HG03575 (cell line): ENCODE results near the gene OGDHL.
"Not testable (repeated sequence)": the region's sequence is repeated elsewhere in the genome, so short reads cannot be mapped to it uniquely, and the experiment has no call there.

ENCODE experiments used
- ATAC-seq: cut with Tn5 transposase; IDR thresholded peaks from one replicate; pipeline ENCODE4 v1.9.1; 2021; ENCODE audit not compliant: unreplicated experiment, insufficient number of reproducible peaks, low FRiP score; ENCODE audit errors: extremely low read depth

The OGDHL gene

DNA sequence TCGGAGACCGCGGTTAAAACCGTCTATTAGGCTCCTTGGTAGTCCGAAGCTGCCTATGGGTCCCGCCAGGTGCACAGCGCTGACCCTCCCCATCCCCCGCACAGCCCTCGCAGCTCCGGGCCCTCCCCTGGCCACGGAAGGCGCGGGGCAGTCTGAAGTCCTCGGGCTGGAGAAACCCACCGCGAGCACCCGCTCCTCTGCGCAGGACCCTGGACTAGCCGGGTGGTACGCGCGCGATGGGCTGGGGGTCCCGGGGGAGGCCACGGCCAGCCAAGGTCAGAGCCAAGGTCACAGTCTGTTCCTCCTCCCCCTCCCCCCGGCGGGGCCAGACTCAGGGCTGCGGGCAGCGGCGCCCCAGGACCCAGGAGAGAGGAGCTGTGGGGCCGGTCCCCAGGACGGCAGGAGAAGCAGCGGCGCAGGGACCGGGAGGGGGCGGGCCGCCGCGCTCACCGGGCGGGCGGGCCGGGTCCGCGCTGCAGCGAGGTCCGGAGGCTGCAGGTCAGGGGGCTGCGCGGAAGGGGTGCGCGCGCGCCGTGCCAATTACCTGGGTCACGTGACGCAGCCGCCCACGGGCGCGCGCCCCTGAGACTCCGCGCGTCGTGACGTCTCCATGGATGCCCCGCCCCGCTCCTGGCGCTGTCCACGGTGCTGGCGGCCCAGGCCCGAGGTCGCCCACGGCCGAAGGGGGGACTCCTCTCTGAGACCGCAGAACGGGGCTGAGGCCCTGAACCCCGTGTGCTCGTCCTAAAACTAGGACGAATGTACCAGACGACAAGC, at the start of gene OGDHL:
Gene OGDHL (minus strand): TSS at position 535 of the 777 bp plus-strand sequence. CDS start 3,731 bp downstream, outside the sequence.
- no peak for ATAC-seq

DNA sequence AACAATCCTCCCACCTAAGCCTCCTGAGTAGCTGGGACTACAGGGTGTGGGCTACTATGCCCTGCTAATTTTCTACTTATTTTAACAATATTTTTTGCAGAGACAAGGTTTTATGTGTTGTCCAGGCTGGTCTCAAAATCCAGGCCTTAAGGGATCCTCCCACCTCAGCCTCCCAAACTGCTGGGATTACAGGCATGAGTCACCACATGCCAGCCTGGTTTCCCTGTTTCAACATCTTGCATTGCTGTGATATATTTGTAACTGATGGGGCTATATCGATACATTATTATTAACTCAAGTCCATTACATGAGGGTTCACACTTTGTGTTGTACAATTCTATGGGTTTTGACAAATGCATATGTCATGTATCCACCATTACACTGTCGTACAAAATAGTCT, 41.9 kb upstream of the OGDHL start:
- ATAC-seq, result no peak

DNA sequence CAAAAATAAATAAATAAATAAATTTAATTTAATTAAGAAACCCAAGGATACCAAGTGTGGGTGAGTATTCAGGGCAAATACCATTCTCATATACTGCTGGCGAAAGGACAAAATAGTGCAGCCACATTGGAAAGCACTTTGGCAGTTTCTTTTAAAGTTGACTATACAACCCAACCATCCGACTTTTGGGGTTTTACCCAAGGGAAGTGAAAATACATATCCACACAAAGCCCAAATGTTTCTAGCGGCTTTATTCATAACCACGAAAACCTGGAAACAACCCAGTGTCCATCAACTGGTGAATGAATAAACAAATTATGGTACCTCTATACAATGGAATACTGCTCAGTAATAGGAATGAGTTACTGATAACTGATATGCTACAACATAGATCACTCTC, 36.2 kb upstream of the OGDHL start:
- no peak for ATAC-seq

DNA sequence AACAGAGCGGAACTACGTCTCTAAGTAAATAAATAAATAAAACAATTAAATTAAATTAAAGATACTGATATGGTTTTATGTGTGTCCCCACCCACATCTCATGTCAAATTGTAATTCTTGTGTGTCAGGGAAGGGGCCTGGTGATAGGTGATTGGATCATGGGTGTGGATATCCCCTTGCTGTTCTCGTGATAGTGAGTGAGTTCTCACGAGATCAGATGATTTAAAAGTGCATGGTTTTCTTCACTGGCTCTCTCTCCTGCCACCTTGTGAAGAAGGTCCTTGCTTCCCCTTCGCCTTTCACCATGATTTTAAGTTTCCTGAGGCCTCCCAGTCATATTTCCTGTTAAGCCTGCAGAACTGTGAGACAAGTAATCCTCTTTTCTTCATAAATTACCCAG, 29.0 kb upstream of the OGDHL start:
- no peak for ATAC-seq

DNA sequence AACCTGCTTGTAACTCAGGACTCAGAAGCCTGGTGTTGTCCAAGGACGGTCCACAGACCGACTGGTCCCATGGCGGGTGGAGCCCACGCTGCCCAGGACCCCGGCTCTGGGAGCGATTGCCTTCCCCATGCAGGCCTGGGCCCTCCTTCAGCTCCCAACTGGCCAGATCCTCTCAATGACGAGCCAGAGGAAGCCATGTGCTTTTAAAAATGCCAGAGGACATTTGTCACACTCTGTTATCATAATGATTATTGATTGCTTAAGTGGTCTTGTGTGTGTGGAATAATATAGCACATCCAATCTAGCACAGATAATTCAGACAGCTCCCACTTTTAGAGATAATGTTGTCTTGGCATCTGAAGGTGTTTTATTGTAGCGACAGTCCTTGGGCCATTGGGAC, 22.6 kb upstream of the OGDHL start:
- ATAC-seq, result no peak

DNA sequence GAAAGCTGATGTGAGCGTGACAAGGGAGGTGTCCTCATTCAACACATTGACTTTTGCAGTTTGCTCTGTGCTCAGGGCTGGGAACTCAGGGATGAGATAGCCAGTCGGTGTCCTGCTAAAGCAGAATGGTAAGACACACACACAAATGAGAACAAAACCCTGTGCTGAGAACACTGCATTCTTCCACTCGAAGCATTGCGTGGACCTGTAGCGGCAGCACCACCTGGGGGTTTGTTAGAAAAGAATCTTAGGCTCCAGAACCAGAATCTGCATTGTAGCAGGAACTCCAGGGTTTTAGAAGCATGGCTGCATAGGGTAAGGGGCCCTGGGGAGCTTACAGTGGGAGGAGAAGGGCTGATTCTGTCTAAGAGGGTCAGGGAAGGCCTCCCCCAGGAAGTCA, 21.5 kb upstream of the OGDHL start:
- ATAC-seq, result no peak

DNA sequence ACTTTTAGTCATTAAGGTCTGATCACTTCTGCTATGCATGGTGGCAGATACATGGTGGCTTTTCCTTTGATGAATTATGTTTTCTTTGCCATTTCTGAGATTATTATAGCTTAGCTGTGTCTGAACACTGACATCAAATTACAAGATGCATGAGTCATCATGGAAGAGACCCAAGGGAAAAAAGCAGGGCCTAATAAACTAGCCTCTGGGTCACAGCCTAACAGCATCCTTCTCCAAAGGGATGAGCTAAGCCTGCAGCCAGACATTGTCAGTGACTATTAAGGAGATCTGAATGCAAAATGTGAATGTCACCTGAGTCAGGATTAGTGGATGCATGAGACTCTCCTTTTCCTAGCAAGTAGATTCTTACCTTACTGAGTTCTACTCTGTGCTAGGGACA, 19.1 kb upstream of the OGDHL start:
- no peak for ATAC-seq

DNA sequence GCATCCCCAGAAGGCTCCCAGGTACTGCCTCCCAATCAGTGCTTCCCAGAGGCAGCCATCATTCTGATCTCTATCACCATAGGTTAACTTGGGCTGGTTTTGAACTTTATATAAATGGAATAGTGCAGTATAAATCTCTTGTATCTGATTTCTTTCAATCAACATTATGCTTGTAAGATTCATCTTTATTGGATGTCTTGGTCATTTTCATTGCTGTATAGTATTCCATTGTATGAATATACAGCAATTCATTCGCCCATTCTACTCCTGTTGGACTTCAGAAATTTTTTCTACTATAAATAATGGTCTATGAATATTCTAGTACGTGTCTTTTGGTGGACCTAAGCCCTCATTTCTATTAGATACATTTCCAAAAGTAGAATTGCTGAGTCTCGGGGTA, 16.1 kb upstream of the OGDHL start:
- ATAC-seq, result no peak

DNA sequence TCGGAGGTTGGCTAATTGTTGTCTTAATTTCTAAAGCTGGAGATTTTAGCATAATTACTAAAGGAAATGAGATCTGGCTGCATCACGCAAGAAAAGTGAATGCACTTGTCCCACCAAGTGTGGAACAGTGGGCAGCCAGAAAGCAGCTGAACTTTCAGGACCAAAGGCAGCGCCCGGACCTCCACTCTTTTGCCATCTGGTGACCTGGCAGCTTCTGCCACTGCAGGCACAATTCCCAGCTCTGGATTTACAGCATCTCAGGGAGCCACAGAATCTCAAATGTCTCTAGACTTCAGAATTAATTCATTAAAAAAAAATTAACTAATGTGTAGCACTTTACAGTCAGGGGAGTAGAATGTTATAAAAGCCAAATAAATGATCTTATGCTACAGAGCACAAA, 14.7 kb upstream of the OGDHL start:
- ATAC-seq, result no peak

DNA sequence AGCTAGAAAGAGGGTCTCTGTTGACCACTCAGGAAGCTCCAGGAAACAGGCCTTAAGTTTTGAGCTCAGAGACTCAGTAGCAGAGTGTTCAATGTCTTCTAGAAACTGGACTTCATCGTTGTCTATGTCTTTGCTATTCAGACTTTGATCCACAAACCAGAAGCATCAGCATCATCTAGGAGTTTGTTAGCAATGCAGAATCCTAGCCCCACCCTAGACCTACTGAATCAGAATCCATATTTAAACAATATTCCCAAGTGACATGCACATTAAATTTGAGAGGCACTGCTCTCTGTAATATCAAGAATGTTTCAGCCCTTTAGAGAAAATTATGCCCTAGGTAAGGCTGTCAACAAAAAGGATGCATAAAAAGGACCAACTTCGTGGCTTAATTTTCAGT, 12.9 kb upstream of the OGDHL start:
- ATAC-seq, result no peak

DNA sequence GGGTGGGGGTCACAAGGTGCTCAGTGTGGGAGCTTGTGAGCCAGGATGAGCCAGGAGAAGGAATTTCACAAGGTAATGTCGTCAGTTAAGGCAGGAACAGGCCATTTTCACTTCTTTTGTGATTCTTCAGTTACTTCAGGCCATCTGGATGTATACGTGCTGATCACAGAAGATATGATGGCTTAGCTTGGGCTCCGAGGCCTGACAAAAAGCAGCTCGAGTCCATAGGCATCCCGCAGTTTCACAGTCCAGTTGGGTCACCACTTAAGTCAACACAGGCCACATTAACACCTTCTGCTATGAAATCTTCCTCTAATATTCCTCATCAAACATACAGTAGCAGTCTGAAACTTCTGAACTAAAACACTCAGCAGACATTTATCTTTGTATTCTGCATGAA, 10.8 kb upstream of the OGDHL start:
- ATAC-seq, result not testable (repeated sequence)

DNA sequence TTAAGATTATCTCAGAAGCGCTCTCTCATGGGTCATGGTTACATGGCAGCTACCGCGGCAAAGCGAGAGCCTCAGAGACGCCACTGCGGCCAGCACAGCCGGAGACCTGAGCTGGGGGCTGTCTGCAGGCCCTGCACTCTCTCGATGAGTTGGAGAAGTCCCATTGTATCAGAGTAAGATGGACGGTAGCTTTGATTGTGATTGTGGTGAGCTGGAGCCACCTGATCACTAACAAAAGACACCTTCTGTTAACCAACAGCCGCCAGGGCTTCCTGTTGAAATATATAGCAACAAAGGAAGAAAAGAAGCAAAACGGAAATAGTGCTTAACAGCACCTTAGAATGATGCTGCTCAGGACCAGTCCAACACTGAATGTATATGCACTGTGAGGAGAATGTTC, 8.9 kb upstream of the OGDHL start:
- ATAC-seq, result not testable (repeated sequence)

DNA sequence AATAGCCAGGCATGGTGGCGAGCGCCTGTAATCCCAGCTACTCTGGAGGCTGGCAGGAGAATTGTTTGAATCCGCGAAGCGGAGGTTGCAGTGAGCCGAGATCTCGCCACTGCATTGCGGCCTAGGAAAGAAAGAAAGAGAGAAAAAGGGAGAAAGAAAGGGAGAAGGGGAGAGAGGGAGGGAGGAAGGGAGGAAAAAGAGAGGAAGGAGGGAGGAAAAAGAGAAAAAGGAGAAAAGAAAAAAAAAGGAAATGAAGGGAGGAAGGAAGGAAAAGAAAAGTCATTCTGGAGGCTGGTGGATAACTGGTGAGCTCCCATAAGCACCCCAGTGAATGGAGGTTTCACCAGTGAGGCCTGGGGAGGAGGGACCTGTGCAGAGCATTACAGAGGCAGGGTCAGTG, 7.6 kb upstream of the OGDHL start:
- no peak for ATAC-seq

DNA sequence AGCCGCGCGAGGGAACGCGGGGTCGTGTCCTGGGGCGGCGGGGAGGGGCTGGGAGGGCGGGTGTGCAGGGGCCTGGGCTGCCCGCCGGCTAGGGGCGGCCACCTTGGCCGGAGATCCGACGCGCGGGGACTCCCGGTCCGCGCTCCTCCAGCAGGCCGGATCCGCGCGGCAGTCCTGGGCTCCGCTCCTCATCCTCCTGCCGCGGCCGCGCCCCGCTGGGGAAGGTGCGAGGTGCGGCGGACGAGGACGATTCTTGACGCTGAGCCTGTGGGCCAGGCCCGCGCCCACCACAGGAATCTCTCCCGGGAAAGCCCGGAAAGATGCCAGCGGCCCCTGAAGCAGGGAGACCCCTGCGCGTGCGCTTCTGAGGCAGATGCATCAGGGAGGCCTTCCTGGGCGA, 6.6 kb upstream of the OGDHL start:
- no peak for ATAC-seq

DNA sequence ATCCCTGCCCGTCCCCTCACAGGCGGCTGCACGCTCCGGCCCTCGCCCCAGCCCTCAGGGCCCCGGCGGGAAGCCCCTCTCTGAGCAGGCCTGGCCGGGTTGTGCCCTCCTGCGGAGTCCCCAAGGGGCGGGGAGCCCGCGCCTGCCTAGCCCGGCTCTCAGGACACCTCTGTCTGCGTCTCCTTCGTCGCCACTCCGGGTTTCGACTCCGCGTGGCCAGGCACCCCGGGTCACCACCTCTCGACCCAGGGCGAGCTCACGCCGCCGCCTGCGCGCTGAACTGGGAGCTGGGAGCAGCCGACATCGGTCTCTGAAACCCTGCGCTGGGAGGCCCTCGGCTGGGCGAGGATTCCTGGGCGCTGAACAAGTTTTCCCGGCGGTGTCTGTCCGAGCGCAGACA, 6.2 kb upstream of the OGDHL start:
- no peak for ATAC-seq

DNA sequence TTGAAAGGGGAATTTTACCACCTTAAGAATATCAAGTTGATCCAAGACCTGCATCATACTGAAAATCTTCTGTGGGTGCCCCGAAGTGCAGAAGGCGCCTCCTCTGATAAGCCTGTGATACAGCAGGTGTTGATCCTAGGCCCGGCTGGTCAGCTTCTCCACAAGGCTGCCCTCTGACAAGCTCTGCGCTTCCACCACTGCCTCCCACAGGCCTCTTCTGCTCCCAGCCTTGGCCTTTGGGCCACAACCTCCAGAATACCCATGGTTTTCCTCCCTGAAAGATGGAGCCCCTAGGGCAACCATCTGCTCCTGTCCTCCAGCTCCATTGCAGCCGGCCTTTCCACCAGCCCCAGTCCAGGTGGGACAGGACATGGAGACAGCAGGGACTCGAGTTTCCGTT, 5.6 kb upstream of the OGDHL start:
- ATAC-seq, result no peak

DNA sequence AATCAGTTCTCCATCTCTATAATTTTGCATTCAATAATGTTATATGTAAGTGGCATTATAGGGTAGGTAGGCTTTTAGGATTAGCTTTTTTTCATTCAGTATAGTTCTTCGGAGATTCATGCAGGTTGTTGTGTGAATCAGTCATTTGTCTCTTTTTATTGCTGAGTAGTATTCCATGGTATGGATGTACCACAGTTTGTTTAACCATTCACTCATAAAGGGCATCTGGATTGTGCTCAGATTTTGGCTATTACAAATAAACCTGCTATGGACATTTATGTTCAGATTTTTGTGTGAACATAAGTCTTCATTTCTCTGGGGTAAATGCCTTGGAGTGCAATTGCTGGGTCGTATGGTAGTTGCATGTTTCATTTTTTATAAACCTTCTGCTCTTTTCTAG, 4.4 kb upstream of the OGDHL start:
- ATAC-seq, result no peak

DNA sequence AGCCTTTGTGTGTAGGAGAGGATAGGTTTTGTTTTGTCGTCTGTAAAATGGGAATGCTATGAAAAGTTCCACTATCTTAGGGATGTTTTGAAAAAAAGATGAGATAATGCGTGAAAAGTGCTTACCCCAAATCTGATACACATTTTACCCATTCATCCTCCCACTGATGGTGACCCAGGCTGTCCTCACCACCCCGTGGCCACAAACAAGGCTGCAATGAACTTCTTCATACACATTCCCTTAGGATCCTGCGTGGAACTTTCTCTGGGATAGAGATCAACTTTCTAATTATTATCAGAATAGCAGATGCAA, 399 bp upstream of the OGDHL start:
- no peak for ATAC-seq

DNA sequence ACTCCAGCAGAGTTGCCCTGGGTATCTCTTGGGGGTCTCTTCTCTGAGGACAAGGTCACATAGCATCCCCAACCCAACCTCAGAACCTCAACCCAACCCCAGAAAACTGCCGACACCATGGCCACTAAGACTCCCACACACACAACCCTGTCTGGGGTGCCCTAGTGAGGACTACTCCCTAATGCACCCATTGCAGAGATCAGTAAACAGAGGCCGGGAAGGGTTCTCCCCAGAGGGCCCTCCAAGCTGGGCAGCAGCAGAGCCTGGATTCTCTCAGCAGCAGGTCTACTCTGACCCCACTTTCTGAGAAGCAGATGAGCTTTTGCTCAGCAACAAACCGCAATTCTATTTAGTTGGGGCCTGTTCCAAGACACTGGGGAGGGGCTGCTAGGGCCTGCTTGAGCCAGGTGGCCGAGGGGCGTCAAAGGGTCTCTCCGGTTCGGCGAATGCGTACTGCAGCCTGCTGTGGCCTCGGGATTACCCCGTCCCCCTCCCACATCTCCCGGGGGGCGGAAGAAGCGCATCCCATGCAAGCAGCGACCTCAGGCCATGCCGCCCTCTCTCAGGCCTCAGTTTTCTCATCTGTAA, 828 bp downstream of the OGDHL start:
- ATAC-seq, result no peak

DNA sequence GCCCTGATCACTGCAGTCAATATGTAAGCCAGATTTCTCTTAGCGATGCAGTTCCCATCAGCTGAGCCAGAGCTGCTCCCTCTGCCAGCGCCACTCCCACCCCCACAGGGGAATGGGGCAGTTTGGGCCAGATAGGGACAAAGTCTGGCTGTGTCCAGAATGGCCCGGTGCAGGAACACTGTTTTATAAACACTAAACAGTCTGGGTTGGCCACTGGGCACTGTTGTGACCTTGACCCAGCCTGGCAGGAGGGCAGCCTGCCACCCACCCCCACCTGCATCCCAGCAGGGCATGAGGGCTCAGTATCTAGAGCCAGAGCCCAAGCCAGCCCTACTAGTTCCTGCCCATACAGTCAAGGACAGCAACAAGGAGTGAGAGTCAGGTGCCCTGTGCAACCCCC, 1.3 kb downstream of the OGDHL start:
- no peak for ATAC-seq
